ENCODE measurements around the gene EPHA2. TPM values are rescaled to one million over a fixed set of nuclear protein-coding genes. Genes with fewer than 3 reads are reported as not detected.
A peak's percentile ranks its signal among the peaks of the same experiment; 100 is the strongest.

The EPHA2 gene
- total and polyA plus RNA-seq, 12 donors = 7.8 to 25.1 (median 11.3) TPM

- intact Hi-C loops (cut with DNase I) = loop anchor here in 3 of 10 donors (5.0 kb wide), 2 partner anchors 40 to 60 kb away; no protein-coding TSS in a partner anchor
Measured at GRCh38 chr1:16142383-16142995, 13.4 kb downstream of the EPHA2 start.

DNA sequence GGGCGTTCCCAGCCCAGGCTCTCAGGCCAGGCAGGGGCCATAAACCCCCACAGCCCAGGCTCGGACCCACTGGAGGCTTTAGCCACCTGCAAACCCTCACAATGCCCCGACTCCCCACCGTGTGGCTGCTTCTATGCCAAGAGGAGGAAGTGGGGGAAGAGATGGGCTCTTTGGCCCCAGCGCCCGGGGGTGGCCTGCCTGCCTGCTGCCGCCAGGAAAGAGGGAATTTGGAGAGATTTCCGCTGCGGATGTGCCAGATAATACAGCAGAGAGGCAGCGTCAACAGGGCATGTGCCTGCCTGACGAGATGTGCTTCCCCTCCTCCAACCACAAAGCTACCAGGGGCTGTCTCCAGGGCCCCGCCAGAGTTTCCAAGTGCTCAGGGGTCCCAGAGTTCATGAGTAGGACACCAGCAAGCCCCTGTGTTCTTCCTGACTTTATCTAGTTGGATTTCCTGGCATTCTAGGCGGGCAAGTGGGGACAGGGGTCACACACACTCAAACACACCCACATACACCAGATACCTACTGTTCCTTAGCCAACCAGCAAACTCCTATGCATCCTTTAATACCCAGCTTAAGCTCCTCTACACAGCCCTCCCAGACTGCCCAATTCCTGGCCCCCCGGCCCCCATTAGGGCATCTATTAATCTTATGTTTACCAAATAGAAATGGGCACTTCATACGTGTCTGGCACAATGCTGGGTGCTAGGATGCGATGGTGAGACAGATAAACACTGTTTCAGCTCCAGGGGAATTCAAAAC is 14.1 kb downstream of the EPHA2 start:
- ATAC-seq (no peak), DNase-seq (peak in 1 of 2 donors; percentile 38)
- peaks cover 0 to 34% (median 13%) of the 10 kb centered on the region in 9 donors for H3K36me3 ChIP-seq
- no peaks in the 10 kb centered on the region for H3K9me3 ChIP-seq
- no peaks in the 10 kb centered on the region for H3K27me3 ChIP-seq
- H3K27ac ChIP-seq = peak overlapping the region; percentile 52 to 92 (median 86)
- TF ChIP-seq CTCF (IDR thresholded peaks at IDR 0.05) = no peak
- intact Hi-C loops (cut with DNase I) = loop anchor here in 3 of 10 donors (5.0 kb wide), 2 partner anchors 41 to 59 kb away; no protein-coding TSS in a partner anchor
- no peak overlapping the region for H3K4me3 ChIP-seq
- 33 to 38% methylated on average over 16 of the region's 16 CpGs for WGBS, 2 donors
- H3K4me1 ChIP-seq = peaks cover 62 to 82% (median 76%) of the 10 kb centered on the region in 9 donors

More at GRCh38 chr1:16142383-16142995, 13.4 kb downstream of the EPHA2 start:
- 95% methylated on average over 5 of the region's 5 CpGs for WGBS, 2 donors
- Histone ChIP-seq H3K4me1 (peaks cover 68 to 90% (median 84%) of the 10 kb centered on the region in 9 donors), H3K4me3 (no peak overlapping the region), H3K9me3 (no peaks in the 10 kb centered on the region), H3K27ac (peak overlapping the region in 8 of 10 donors; percentile 52 to 92 (median 86)), H3K36me3 (peaks cover 0 to 34% (median 7%) of the 10 kb centered on the region in 9 donors), H3K27me3 (no peaks in the 10 kb centered on the region)
- DNase-seq = no peak
- no peak for TF ChIP-seq CTCF (IDR thresholded peaks at IDR 0.05)
- ATAC-seq = no peak

DNA sequence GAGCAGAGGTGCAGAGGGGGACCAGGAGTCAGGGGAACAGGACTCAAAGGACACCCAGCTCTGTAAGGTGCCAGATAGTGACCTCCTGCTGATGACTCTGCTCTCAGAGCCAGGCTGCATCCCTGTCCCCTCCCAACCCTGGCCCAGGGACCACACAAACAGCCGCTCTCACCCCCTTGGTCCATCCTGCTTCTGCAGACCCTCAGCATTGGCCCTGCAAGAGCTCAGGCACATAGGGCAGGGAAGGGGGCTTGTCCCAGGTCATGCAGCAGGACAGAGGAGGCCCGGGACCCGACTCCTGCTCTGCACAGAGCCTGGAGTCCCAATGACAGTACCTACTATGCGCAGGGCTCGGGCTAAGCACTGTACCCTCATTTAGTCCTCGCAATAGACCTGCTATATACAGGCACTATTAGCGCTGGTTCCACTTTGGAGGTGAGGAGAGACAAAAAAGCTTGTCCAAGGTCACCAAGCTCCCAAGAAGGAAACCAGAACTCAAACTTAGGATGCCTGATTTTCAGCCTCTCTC is 15.7 kb downstream of the EPHA2 start:
- TF ChIP-seq CTCF (IDR thresholded peaks at IDR 0.05) = no peak
- H3K36me3 ChIP-seq = peaks cover 0 to 49% (median 24%) of the 10 kb centered on the region in 9 donors
- H3K9me3 ChIP-seq = no peaks in the 10 kb centered on the region
- no peak overlapping the region for H3K4me3 ChIP-seq
- peak overlapping the region; percentile 52 to 92 (median 86) for H3K27ac ChIP-seq
- intact Hi-C loops (cut with DNase I) = loop anchor here in 3 of 10 donors (5.0 kb wide), 2 partner anchors 42 to 58 kb away; no protein-coding TSS in a partner anchor
- 89% methylated on average over 7 of the region's 7 CpGs for WGBS, 2 donors
- H3K4me1 ChIP-seq = peaks cover 47 to 66% (median 60%) of the 10 kb centered on the region in 9 donors
- no peaks in the 10 kb centered on the region for H3K27me3 ChIP-seq
- DNase-seq = no peak
- ATAC-seq = no peak

- Histone ChIP-seq H3K27ac (peak overlapping the region in 9 of 10 donors; percentile 52 to 92 (median 87)), H3K9me3 (no peaks in the 10 kb centered on the region), H3K27me3 (no peaks in the 10 kb centered on the region), H3K4me3 (no peak overlapping the region), H3K4me1 (peaks cover 41 to 62% (median 54%) of the 10 kb centered on the region in 9 donors), H3K36me3 (peaks cover 0 to 56% (median 30%) of the 10 kb centered on the region in 9 donors)
- DNase-seq (no peak), ATAC-seq (no peak)
- WGBS, 2 donors = 76 to 85% methylated on average over 3 of the region's 3 CpGs
- TF ChIP-seq CTCF (IDR thresholded peaks at IDR 0.05) = no peak
- intact Hi-C loops (cut with DNase I) = loop anchor here in 1 of 10 donors (10.0 kb wide), 1 partner anchor 55 kb away; no protein-coding TSS in a partner anchor
Measured at GRCh38 chr1:16139473-16139962, 16.4 kb downstream of the EPHA2 start.

Measured in heart right ventricle (tissue), 16 donors.